Measurements from ENCODE around the gene FERMT2.

The FERMT2 gene

DNA sequence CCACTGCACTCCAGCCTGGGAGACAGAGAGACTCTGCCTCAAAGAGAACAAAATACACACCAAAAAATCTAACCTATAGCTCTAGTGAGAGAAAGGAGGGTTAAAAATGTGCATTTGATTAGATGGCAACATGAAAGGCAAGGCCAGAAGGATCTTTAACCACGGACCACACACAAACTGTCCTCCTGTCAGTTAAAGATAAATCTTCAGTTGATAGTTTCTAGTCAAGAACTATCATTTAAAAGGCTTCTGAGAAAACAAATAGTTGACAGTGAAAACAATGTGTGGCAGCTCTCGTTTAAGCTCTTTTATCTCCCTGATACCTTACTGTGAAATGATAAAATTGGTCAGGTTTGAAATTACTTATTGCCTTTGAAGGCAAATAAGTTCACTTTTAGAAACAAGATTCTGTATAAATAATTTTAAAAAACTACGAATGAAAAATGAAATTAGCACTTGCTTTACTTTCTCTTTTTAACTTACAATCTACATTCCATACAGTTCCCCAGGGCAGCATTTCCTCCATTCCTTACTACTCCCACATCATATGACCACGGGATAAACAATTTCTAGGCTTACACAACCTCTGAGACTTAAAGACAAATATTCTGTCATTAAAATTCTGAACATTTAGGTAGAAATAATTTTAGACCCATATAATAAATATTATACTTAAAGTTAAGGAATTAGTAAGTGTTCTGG lies 88.1 kb downstream of the FERMT2 start:
- DNase-seq, result no peak

DNA sequence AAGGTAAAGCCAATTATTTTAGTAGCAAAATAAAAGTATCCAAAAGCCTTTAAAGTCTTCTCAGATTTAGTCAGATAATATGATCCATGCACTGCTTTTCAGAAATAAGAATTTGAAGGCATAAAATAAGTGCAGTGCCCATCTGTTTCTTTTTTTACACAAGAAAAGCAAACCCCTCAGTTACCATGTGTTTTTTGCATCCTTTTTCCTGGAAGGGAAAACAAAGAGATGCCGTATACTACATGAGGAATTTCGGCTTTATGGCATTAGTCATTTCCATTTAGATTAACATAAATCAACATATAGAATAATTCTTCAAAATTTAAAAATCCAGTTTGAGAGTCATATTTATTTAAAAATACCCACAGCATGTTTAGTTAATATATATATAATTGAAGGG lies 89.4 kb downstream of the FERMT2 start:
- DNase-seq, result no peak

DNA sequence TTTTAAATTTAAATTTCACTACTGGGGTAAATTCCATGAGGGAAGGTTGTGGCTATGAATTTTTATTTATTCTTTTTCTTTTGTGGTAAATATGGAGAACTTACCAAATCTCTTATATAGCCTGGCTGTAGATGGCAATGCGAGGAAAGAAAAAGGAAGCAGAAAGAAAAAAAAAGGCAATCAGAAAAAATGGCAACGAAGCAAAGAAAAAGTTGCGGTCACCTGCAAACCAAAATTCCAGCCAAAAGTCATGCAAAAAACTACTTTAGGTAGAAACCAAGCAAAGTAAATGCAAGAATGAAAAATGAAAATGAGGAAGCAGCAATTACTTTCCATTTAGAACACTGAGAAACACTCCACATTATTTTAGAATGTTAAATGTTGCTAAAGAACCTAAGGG lies 89.9 kb downstream of the FERMT2 start:
- no peak for DNase-seq

DNA sequence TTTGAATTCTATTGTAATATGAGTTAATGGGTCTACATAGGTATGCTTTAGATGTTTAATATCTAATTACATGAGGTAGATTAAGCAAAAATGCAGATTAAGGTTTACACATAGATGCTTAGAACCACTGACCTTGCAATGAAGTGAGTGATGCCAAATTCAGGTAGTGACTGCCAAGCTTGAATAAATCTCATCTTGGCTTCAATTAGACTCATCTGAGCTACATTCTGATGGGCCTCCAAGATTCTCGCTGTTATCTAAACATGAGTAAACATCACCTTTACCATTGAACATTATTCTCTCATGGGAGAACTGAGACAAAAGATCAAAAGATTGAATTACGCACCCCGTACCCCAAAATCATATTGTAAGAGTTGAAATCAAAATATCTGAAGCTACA lies 90.6 kb downstream of the FERMT2 start:
- DNase-seq, result no peak

DNA sequence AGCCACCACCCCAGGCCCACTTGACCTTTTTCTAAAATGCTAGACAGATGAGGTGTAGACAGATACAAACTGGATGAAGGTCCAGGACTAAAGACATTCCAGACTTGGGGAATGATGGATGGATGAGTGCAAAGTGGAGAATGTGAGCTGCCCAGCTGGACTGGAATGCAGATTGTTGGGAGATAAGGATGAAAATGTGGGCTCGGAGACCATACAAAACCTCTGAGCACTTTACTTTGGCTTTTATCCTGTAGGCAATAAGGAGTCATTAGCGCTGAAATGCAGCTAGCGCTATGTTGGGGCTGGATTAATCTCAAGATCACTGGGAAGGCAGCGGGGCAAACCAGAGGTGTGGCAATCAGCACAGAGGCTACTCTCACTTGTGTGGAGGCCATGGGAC lies 94.7 kb downstream of the FERMT2 start:
- DNase-seq, result no peak

DNA sequence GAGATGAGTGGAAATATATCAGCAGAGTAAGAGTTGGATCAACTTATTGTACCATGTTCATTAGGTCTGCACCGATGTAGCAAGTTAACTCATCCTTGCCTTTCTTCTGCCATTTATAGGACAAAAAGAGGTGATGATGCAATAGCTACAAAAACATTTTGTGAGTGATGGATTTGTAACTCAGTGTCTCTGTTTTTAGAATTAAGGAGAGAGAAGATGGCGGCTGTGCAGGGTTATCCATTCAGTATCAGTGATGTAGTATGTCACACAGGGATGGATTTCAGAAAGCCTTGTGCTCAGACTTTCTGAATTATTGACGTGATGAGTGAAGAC lies 97.4 kb downstream of the FERMT2 start:
- DNase-seq, result no peak

DNA sequence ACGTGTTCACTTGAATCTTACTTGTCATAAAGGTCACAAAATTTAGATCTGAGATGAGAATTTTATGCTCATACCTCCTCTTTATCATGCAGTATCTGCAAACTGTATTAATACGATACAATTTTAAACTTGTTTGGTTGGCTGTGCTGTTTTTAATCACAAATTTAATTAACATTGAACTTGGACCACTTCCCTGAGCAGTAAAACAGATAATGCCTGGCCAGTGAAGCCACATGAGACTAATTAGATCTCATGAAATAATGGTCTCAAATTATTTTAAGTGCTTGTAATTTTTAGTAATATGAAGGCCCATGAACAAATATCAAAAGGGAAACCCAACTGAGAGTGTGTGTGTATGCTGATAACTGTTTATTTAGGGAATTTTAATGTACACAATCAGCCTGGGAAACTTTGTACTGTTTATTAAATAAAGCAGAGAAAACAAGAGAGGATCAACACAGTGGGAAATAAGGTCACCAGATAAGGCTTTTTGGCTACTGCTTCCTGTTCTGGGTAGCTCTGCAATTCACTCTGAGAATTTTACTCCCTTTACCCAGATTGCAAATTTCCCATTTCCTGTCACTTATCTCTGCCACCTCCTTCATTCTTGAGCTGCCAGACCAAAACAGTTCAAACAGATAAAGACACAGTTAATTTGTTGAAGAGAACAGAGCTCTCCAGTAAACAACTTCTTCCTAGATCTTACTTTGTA lies 97.9 kb downstream of the FERMT2 start:
- DNase-seq, result no peak

DNA sequence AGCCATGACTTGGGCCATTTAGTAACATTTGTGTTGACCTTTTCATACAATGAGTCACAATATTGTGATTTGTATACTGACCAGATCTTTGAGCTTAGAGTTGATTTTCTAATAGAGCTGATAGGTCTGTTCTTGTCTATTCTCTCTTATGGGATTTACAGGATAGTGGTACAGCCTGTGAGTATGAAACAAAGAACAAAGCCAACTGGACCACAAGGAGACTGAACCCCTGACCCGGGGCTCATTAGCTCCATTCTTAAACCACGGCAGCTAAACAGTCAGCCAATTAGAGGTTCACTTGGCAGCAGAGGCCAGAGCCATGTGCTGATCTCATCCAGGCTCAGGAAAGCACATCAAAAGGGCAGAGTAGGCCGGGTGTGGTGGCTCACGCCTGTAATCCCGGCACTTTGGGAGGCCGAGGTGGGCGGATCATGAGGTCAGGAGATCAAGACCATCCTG lies 100.4 kb downstream of the FERMT2 start:
- DNase-seq, result no peak

DNA sequence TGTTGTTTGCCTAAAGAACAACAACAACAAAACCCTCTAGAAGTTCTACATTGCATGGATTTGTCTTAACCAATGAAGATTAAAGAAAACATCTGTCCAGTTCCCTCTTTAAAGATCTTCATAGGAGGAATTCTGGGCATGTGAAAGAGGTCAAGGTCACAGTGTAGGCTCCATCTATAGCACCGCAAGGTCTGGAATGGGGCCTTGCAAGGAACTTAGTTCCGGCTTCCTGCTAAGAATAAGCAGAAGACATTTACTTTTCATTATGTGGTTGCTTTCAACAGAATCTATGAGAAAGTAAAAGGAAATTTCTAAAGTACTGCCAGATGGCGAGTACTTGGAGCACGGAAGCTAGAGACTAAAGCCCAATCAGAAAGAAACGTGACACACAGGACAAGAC lies 102.2 kb downstream of the FERMT2 start:
- DNase-seq, result no peak

DNA sequence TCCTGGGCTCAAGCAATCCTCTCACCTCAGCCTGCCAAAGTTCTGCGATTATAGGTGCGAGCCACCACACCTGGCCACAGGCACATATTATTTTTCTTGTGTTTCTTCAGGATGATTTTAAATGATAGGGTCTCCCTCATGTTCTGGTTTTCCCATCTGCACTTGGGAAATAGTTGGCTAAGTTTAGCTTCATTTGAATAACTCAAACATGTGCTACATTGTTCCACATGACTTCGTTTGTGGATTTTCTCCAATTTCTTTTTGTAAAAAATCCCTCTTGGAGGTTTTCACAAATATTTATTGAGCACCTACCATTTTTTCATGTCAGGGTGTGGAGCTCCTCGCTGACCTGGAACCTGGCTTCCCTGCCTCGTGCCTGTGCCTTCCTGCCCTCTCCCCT lies 104.3 kb downstream of the FERMT2 start:
- no peak for DNase-seq

DNA sequence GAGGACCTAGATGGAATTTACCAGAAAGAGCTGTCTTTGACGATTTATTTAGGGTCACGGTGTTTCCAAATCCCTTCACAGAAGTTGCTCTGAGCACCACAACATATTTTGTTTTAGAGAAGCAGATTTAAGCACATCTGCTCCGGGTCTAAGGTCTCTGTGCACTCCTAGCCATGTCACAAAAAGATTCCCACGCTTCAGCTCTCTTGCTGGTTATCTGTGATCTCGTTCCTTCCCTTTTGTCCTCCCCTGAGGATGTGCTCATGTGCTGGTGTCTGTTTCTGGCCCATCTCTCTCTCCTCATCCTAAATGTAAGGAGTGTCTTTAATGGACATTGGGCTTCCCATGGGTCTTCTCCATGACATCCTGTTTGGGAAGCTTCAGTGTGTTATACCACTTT lies 105.8 kb downstream of the FERMT2 start:
- no peak for DNase-seq

DNA sequence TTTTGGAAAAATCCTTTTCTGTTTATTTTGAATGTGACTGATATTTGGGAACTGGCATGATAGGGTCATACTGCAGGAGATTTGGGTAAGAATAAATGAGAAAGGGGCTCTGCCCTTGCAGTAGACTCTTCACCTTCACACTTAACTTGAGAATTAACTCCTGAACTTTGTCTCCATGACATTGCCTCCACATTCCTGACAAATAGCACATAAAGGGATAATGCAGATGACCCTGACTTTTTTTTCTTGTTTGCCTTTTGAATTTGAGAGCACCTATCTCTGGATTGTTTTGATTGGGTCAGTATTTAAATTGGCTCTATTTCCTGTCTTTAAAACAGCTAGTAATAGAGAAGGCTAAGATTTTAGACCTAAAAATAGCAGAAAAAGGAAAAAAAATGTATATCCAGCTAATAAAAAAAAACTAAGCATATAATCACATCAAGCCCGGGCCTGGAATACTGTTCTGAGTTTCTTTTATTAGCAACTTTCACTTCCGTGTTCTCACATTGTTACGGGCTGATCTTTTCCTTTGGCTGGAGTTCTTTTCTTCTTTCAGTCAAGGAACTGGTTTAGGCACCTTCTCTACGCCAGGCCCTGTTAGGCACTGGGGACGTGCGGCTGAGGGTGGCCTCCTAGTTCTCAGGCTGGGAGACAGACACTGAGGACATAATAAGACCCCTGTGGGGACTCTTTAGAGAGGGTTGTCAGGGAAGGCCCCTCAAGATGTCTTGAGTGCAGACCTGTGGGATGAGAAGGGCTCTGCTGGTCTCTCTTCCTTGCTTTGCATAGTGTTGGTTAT lies 106.4 kb downstream of the FERMT2 start:
- DNase-seq, result no peak

DNA sequence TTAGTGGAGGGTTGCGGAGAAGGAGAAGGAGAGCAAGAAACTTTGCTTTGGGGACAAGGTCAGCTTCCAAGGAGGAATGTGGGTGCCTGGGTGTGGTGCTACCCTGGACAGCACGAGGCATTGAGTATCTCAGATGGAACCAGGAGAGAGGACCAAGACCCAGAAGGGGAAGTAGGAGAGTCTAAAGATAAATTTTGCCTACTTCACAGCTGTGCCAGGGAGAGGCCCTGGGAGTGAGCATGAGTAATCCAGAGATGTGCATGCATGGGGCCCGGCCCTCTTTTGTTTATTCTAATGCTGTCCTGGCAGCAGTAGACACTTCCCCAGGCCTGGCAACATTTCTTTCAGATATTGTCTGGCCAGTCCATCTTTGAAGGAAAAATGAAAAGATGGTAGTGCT lies 110.0 kb downstream of the FERMT2 start:
- no peak for DNase-seq

DNA sequence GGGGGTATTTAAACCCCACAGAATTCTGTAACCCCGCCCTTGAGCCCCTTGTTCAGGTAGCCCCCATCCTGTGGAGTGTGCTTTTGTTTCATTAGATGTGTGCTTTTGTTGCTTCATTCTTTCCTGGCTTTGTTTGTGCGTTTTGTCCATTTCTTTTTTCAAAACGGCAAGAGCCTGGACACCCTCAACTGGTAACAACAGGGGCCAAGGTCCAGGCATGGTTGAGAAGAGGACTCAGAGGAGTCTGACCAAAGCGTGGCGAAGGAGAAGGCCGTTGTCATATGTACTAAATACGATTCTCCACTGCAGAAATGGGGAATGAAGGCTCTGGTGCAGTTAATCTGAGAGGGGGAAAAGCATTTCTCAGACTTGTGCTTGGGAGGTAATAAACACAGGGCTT lies 113.4 kb downstream of the FERMT2 start:
- no peak for DNase-seq

DNA sequence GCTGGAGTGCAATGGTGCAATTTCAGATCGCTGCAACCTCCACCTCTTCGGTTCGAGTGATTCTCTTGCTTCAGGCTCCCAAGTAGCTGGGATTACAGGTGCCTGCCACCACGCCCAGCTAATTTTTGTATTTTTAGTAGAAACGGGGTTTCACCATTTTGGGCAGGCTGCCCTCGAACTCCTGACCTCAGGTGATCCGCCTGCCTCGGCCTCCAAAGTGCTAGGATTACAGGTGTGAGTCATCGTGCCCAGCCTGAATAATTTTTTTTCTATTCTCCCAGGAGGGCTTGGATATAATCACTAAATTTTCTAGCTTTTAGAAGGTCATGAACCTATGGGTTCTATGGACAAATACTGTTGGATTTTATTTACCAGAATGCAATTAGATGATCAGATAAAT lies 114.8 kb downstream of the FERMT2 start:
- DNase-seq, result no peak

DNA sequence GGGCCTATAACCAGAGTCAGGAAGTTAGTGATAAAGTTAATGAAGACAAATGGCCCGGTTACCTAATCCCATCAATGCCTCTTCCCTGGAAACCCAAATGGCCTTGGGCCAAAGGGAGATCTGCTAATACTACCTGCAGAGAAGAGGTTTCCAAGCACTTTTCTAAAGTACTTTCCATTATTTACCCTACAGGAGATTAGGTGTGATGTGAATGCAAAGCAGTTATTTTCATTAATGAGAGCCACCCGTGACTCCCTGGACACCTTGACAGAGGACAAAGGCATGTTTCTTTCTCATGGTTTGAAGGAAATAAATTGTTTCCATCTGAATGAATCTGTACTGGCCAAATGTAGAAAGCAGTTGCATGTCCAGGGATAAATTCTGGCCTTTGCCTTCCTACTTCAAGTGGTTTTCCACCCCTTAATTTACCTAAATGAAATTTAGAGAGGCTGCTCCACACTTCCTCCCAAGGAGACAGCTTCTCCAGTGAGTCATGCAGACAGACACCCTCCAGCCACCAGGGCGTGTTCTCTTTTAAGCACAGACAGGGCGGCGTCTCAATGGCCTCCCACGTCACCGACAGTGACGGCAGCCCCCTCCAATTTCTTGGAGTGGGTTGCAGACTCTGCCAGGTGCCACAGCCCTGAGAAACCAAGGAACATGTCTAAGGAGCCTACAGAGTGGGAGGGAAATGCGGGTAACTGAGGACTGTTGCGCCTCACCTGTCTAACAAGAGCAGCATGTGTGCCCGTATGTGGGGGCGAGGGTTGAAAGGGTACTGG lies 115.5 kb downstream of the FERMT2 start:
- no peak for DNase-seq

DNA sequence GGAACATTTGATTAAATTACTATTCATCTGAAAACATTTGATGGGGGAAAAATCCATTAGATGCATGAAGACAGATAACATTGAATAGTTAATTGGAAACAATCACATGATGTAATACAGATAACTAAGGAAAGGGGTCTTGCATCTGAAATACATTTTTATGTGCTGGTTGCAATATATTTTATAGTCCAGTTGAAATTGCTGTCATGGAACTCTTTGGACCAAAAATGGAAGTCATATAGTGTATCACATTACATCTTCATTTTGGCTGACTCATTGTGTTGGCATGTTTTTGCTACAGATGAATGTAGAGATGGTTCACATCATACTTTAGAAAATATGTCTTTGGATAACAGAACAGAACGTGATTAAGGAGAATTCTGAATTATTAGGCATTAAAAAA lies 116.4 kb downstream of the FERMT2 start:
- DNase-seq, result no peak

DNA sequence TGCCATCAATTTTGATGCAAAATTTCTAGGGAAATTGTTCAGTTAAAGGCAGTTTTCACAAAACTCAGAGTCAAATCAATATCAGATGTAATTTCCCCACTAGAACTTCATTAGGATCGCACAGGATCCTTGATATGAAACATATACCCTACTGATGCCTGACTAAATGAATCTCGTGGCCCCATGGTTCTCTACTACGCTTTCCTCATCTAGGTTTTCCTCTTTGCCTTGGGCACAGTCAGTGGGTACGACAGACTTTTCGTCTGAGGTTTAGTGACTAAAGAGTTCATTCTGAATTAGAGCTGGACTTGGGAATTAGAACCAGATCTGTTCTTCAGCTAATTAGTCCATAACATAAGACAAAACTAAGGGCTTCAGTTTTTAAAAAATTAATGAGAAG lies 117.0 kb downstream of the FERMT2 start:
- DNase-seq, result no peak

DNA sequence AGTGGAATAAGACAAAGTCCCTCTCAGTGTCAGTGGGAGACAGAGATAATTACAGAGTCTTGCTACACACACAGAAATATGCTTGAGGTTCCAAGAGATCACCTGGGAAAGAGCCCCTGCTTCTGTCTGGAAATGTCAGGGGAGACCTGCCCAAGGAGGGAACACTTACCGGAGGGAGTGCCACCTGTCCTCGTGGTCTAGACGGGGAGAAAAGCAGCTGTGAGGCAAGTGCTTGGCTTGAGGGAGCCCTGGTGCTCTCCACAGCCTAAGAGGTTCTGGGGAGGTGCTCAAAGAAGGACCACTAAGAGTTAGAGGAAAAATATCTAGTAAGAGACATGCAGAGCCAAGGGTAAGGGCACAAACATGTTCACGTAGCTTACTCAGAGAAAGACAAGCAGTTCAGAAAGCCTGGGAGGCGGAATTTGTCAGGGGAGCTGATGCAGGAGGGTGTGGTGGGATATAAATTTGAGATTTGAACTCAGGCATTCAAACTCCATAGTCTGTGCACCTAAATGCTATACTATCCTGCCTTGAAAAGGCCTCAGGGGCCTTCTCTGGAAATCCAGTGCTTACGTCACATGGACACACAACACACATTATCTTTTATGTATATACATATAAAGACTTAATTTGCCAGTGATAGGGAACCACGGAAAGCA lies 121.2 kb downstream of the FERMT2 start:
- no peak for DNase-seq

DNA sequence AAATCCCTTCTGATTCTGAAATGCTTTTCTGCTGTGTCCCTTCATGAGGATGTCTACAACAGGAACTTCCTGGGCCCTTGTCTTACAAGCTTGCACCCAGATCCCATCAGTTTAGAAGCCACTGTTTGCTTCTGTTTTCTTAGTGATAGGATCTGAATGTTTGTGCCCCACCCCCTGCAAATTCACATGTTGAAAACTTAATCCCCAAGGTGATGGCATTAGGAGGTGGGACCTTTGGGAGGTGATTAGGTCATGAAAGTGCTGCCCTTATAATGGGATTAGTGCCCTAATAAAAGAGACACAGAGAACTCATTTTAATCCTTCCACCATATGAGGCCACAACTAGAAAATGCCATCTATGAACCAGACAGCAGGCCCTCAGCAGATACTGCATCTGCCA lies 123.4 kb downstream of the FERMT2 start:
- no peak for DNase-seq

DNA sequence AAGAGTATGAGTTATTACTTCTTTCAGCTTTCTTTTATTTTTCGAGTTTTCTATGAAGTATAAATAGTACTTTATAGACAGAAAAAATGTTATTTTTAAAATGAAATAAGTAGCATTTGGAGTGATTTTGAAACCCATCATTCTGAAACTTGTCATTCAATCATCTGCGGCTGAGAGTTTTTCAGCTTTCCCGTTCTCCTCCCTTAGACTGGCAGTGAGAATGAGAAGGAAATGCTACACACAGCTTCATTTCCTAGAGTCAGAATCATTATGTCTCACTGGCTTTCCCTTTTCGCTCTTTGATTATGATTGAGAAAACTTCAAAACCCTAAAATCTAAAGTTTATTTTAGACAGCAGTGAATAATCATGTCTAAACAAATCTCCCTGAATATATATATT lies 125.8 kb downstream of the FERMT2 start:
- DNase-seq, result no peak

DNA sequence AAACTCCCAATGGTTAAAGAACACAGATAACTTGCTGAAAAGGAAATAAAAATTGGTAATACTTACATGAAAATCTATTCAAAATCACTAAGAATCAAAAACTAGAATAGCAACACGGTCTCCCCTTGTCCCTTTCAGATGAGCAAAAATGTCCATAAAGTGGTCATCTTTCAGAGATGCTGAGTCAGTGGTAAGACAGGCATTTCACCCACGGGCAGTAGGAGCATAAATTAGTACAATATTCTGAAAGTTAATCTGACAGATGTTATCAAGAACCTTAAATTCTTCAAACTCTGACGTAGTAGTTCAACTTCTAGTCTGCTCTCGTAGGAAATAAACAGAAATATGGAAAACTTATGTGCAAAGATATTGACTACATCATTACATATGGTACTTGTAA lies 126.4 kb downstream of the FERMT2 start:
- no peak for DNase-seq

DNA sequence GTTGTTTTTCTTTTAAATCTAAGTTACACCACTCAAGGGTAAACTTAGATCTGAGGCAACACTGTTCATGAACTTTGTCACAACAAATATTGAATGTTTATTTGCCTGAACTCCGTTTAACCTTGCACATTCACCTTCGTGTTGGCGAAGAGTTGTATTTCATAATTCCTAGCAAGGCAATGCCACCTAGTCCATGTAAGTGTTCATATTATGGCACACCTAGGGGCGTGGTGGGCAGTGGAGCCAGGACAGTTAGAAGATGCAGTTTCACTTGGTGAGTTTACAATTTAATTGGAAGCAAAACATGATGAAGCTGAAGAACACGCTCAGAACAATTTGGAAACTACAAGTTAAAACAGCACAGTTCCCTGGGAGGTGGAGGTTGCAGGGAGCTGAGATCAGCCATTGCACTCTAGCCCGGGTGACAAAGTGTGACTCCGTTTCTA lies 129.0 kb downstream of the FERMT2 start:
- no peak for DNase-seq
